ENCODE results near the gene UGP2.

UGP2 gene

DNA sequence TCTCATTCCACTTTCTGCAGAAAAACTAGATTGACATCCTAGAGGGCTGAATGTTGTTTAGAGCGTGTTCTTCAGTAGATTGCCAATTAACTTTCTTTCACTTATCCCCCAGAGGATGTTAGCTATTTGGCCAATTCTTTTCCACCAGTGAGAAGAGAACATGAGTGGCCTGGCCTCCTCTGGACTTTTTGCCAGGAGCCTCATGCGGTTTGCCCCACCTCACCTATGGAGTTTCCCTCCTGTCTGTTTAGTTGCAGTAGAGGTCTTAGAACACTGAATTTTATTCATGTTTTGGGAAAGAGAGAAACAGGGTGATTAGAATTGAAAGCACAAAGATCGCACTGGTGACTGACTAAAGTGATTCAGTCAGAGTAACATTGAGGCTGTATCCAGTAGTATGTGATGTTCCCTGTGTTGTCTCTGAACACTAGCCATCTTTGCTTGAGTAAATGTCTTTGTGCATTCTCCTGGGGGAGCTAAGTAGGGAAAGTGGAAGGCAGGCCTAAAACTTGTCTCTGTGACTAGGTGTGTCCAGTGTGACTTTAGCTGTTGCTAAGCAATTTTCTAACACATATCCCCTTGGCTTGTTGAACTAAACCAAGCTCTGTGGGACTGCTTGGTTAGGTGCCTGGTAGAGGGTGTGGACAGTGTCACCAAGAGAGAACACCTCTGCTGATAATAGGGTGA is 34.0 kb downstream of the UGP2 start:
- H3K4me1 ChIP-seq (ENCODE audit: control insufficient read depth, insufficient read depth, low read length) = 0 out of 2 replicates have a peak, but pooled peaks cover 3% of the 10 kb centered on the region
- ChIA-PET POLR2A (interaction anchor here (0.6 kb wide), 2 partner anchors 14 to 175 kb away, joined by 3 read pairs; no protein-coding TSS in a partner anchor), CTCF (interaction anchor here (0.7 to 0.9 kb wide), 2 partner anchors 176 to 180 kb away, joined by 3 to 4 read pairs; no protein-coding TSS in a partner anchor)

GRCh38 chr2:63876311-63876710 is 34.6 kb downstream of the UGP2 start:
- ChIA-PET CTCF (interaction anchor here (0.9 kb wide), 1 partner anchor 177 kb away, joined by 4 read pairs; no protein-coding TSS in a partner anchor), POLR2A (no interaction called here)
- Histone ChIP-seq H3K9me3 (ENCODE audit: control insufficient read depth, insufficient read depth, low read depth, low read length) (no peaks in the 10 kb centered on the region), H3K4me1 (ENCODE audit: control insufficient read depth, insufficient read depth, low read length) (0 out of 2 replicates have a peak, but pooled peaks cover 3% of the 10 kb centered on the region), H3K27ac (ENCODE audit: extremely low read depth, low read depth, low read length) (no peak overlapping the region), H3K36me3 (ENCODE audit: control insufficient read depth in 2 of 2, insufficient read depth in 1 of 2, low read length in 2 of 2) (peaks cover 0 to 19% of the 10 kb centered on the region in 2 experiments), H3K4me3 (ENCODE audit: low read depth, low read length) (no peak overlapping the region)
- no peak for TF ChIP-seq ZBTB21 (tag by site-specific recombination; IDR thresholded peaks at IDR 0.05)
- TF ChIP-seq ZNF10 (tag by site-specific recombination; IDR thresholded peaks at IDR 0.05) = no peak

More for the DNA sequence above, 34.0 kb downstream of the UGP2 start:
- H3K9me3 ChIP-seq (ENCODE audit: control insufficient read depth, insufficient read depth, low read depth, low read length) = no peaks in the 10 kb centered on the region
- no peak overlapping the region for H3K27ac ChIP-seq (ENCODE audit: extremely low read depth, low read depth, low read length)
- no peak overlapping the region for H3K4me3 ChIP-seq (ENCODE audit: low read depth, low read length)
- peaks cover 0 to 19% of the 10 kb centered on the region in 2 experiments for H3K36me3 ChIP-seq (ENCODE audit: control insufficient read depth in 2 of 2, insufficient read depth in 1 of 2, low read length in 2 of 2)
- TF ChIP-seq, protein P1, sequence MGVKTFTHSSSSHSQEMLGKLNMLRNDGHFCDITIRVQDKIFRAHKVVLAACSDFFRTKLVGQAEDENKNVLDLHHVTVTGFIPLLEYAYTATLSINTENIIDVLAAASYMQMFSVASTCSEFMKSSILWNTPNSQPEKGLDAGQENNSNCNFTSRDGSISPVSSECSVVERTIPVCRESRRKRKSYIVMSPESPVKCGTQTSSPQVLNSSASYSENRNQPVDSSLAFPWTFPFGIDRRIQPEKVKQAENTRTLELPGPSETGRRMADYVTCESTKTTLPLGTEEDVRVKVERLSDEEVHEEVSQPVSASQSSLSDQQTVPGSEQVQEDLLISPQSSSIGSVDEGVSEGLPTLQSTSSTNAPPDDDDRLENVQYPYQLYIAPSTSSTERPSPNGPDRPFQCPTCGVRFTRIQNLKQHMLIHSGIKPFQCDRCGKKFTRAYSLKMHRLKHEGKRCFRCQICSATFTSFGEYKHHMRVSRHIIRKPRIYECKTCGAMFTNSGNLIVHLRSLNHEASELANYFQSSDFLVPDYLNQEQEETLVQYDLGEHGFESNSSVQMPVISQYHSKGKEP (tag by site-specific recombination; IDR thresholded peaks at IDR 0.05) = no peak
- no peak for TF ChIP-seq KLF8 (tag by site-specific recombination; IDR thresholded peaks at IDR 0.05)
- TF ChIP-seq ZNF660 (tag by site-specific recombination; IDR thresholded peaks at IDR 0.05) = no peak
- TF ChIP-seq ZNF19 (tag by site-specific recombination; IDR thresholded peaks at IDR 0.05; ENCODE audit: low read depth) = no peak
- TF ChIP-seq ZBTB21 (tag by site-specific recombination; IDR thresholded peaks at IDR 0.05) = no peak
- TF ChIP-seq ZNF24 (tag by site-specific recombination; IDR thresholded peaks at IDR 0.05) = no peak
- TF ChIP-seq, protein P2, sequence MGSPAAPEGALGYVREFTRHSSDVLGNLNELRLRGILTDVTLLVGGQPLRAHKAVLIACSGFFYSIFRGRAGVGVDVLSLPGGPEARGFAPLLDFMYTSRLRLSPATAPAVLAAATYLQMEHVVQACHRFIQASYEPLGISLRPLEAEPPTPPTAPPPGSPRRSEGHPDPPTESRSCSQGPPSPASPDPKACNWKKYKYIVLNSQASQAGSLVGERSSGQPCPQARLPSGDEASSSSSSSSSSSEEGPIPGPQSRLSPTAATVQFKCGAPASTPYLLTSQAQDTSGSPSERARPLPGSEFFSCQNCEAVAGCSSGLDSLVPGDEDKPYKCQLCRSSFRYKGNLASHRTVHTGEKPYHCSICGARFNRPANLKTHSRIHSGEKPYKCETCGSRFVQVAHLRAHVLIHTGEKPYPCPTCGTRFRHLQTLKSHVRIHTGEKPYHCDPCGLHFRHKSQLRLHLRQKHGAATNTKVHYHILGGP (tag by site-specific recombination; IDR thresholded peaks at IDR 0.05) = no peak
- no peak for TF ChIP-seq ZSCAN16 (tag by site-specific recombination; IDR thresholded peaks at IDR 0.05)
- TF ChIP-seq SETDB1 (IDR thresholded peaks at IDR 0.05; ENCODE audit: insufficient read length, low read length) = no peak
- no peak for TF ChIP-seq ZNF133 (tag by site-specific recombination; IDR thresholded peaks at IDR 0.05)
- TF ChIP-seq ZFP37 (tag by site-specific recombination; IDR thresholded peaks at IDR 0.05) = no peak
- TF ChIP-seq ZNF2 (tag by site-specific recombination; IDR thresholded peaks at IDR 0.05) = no peak
- TF ChIP-seq, protein P3, sequence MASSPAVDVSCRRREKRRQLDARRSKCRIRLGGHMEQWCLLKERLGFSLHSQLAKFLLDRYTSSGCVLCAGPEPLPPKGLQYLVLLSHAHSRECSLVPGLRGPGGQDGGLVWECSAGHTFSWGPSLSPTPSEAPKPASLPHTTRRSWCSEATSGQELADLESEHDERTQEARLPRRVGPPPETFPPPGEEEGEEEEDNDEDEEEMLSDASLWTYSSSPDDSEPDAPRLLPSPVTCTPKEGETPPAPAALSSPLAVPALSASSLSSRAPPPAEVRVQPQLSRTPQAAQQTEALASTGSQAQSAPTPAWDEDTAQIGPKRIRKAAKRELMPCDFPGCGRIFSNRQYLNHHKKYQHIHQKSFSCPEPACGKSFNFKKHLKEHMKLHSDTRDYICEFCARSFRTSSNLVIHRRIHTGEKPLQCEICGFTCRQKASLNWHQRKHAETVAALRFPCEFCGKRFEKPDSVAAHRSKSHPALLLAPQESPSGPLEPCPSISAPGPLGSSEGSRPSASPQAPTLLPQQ (tag by site-specific recombination; IDR thresholded peaks at IDR 0.05) = no peak

DNA sequence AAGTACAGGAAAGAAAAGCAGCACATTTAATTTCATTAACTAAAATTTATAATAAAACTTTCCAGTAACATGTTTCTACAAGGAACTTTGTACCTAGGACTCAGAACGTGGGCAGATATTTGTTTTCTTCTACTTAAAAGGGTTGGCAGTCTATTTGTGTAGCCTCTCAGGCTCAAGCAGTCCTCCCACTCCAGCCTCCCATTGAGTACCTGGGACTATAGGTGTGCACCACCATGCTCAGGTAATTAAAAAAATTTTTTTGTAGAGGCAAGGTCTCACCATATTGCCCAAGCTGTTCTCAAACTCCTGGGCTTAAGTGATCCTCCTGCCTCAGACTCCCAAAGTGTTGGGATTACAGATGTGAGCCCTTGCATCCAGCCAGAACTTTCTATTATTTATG is 36.8 kb downstream of the UGP2 start:
- H3K4me3 ChIP-seq (ENCODE audit: low read depth, low read length) = no peak overlapping the region
- H3K9me3 ChIP-seq (ENCODE audit: control insufficient read depth, insufficient read depth, low read depth, low read length) = no peaks in the 10 kb centered on the region
- ChIA-PET POLR2A (interaction anchor here (0.7 kb wide), 1 partner anchor 155 kb away, joined by 3 read pairs; no protein-coding TSS in a partner anchor), CTCF (interaction anchor here (1.6 kb wide), 1 partner anchor 187 kb away, joined by 3 read pairs; no protein-coding TSS in a partner anchor)
- no peaks in the 10 kb centered on the region for H3K4me1 ChIP-seq (ENCODE audit: control insufficient read depth, insufficient read depth, low read length)
- H3K27ac ChIP-seq (ENCODE audit: extremely low read depth, low read depth, low read length) = no peak overlapping the region
- peaks cover 0 to 20% of the 10 kb centered on the region in 2 experiments; a peak in 2 of 3 replicates for H3K36me3 ChIP-seq (ENCODE audit: control insufficient read depth in 2 of 2, insufficient read depth in 1 of 2, low read length in 2 of 2)
- TF ChIP-seq ZNF37A (tag by site-specific recombination; IDR thresholded peaks at IDR 0.05) (no peak), REST (tag by site-specific recombination; IDR thresholded peaks at IDR 0.05) (no peak), PBX3 (CRISPR knock-in tag; IDR thresholded peaks at IDR 0.05) (no peak), IKZF3 (tag by site-specific recombination; IDR thresholded peaks at IDR 0.05) (no peak), ZBTB26 (tag by site-specific recombination; optimal IDR thresholded peaks at IDR 0.05) (no peak), ZNF146 (tag by site-specific recombination; IDR thresholded peaks at IDR 0.05) (no peak)
